ENCODE data around the gene MARVELD1. TPM values are rescaled to one million over a fixed set of nuclear protein-coding genes. Genes with fewer than 3 reads are reported as not detected.

Gene MARVELD1
- total RNA-seq, 1 donor from 2014 or later: 6.5 TPM

DNA sequence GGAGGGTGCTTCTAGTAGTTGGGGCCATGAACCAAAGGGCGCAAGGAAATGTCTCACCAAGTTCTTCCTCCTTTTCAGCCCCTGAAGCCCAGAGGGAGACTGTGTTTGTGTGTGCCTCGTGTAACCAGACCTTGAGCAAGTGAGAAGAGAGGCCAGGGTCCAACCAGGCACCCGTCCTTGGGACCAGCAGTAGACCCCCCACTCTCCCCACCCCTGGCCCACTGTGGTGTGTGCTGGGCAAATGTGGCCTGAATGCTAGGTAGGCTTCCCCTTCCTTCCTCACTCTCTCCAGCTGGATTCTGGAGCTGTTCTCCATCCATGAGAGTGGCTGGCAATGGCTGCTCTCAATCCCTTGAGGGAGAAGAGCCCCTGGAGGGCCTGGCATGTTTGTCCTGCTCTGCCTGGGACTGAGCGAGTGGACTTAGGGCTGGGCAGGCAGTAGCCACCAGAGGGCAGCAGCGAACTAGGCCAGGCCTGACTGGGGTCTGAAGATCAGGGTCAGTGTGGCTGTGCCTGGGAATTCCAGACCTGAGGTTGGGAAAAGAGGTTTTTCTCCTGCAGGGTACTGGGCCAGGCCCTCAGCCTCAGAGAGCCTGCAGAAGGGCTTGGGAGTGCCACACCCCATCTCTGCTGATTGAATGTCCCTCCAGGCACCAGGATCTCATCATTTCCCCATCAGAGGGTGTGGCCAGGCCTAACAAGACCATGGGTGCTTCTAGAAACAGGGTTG lies 45.8 kb downstream of the MARVELD1 start:
- Mint-ChIP-seq H3K4me1 (ENCODE audit: low read depth) (no peaks in the 10 kb centered on the region), H3K4me3 (ENCODE audit: low read depth) (no peak overlapping the region), H3K9me3 (no peaks in the 10 kb centered on the region), H3K27ac (no peak overlapping the region), H3K27me3 (ENCODE audit: low read depth) (no peaks in the 10 kb centered on the region), H3K36me3 (ENCODE audit: low read depth) (peaks cover 49% of the 10 kb centered on the region)
- peak; percentile 17 for DNase-seq (ENCODE audit: low spot score)
- intact Hi-C loops (cut with micrococcal nuclease): no loop called here

DNA sequence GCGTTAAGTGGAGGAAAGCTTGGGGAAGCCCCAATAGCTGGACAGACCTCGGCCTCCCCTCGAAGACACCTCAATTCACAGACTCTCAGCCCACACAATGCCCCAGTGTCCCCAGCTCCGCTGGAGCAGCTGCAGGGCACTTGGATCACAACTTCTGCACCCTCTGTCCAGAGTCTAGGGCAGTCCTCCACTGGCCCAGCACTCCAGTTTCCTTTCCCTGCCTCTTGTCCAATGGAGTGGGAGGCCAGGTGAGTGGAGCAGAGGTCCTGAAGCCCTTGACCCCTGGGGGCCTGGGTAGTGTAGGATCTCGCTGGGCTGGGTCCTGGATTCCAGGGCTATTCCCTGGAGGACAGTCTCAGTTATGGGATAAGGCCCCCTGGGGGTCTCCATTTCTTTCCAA lies 46.4 kb downstream of the MARVELD1 start:
- peaks cover 43% of the 10 kb centered on the region for H3K36me3 Mint-ChIP-seq (ENCODE audit: low read depth)
- no peaks in the 10 kb centered on the region for H3K4me1 Mint-ChIP-seq (ENCODE audit: low read depth)
- no peaks in the 10 kb centered on the region for H3K9me3 Mint-ChIP-seq
- H3K4me3 Mint-ChIP-seq (ENCODE audit: low read depth): no peak overlapping the region
- H3K27me3 Mint-ChIP-seq (ENCODE audit: low read depth): no peaks in the 10 kb centered on the region
- H3K27ac Mint-ChIP-seq: no peak overlapping the region
- no peak for DNase-seq (ENCODE audit: low spot score)
- intact Hi-C loops (cut with micrococcal nuclease): no loop called here

DNA sequence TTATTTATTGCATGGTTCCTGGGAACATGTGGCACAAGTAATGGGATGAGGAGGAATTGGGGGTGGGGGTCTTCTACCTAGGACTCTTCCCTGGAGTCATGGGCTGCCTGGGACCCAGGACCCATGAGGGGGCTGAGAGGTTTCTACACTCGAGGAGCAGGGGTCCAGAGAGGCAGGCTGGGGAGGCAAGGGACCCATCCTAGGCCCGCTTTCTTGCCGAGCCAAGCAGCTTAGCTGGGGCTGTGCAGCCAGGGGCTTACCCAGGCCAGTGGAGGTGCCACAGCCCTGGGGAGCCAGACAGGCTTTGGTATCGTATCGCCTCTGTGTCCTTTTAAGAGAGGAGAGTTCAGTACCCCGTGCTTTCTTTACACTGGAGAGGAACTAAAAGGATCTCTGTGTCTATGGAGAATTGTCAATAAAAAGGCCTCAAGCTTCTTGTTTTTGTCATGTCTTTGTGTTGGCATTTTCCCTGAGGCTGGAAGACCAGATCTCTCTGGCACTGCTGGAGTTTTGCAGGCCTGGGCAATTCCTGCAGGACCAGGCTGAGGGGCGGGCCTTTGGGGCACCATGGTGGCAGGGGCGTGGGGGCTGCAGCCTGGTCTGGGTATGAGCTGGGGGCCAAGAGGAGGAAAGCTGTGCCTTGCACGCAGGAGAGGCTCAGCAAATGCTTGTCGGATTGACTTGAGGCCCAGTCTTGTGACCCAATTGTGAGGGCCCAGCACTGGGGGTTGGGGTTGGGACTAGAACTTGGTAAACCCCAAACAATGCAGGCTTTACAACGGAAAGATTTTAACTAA lies 47.1 kb downstream of the MARVELD1 start:
- no peak for DNase-seq (ENCODE audit: low spot score)
- Mint-ChIP-seq H3K27ac (no peak overlapping the region), H3K9me3 (no peaks in the 10 kb centered on the region), H3K36me3 (ENCODE audit: low read depth) (peaks cover 40% of the 10 kb centered on the region), H3K4me3 (ENCODE audit: low read depth) (no peak overlapping the region), H3K4me1 (ENCODE audit: low read depth) (no peaks in the 10 kb centered on the region), H3K27me3 (ENCODE audit: low read depth) (no peaks in the 10 kb centered on the region)
- intact Hi-C loops (cut with micrococcal nuclease): no loop called here

DNA sequence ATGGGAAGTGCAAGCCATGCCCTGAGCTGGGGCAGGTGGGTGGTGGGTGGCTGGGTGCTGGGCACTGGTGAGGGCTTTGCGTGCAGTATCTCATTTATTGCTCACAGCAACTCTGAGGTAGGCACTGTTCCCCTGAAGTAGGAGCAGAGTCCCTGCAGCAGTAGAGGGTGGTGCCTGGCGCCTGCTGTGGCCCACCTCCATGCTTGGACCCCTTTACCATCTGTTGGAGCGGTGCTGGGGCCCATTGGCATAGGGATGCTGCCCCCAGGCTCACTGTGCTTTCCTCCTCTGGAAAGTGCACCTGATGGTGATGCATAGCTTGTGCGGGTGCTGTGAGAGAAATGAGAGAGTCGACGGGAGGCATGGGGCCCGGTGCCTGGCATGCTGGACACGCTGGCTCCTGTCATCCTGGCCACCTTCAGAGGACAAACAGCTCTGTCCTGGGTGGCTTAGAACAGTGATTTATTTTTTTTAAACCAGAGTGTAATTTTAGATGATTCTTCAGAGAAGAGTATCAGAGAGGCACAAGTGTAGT lies 47.9 kb downstream of the MARVELD1 start:
- Mint-ChIP-seq H3K27ac (no peak overlapping the region), H3K4me3 (ENCODE audit: low read depth) (no peak overlapping the region), H3K27me3 (ENCODE audit: low read depth) (no peaks in the 10 kb centered on the region), H3K4me1 (ENCODE audit: low read depth) (no peaks in the 10 kb centered on the region), H3K9me3 (no peaks in the 10 kb centered on the region), H3K36me3 (ENCODE audit: low read depth) (peaks cover 37% of the 10 kb centered on the region)
- no peak for DNase-seq (ENCODE audit: low spot score)
- intact Hi-C loops (cut with micrococcal nuclease): no loop called here

DNA sequence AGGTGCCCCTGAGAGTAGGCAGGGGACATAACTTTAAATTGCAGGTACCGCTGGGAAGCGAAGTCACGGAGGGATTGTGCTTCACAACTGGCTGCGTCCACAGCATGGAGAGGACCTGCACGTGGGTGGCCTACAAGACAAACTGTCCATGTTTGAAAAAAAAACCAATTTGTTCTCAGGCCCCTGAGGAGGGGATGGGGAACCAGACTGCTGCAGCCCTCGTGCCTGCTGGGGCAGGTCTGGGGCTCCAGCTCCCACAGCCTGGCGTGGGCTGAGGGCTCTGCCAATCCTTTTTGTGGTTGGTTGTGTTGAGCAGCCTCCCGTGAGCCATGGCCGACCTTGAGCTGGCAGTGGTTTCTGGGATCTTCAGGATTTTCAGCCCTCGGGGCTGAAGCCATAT lies 48.5 kb downstream of the MARVELD1 start:
- H3K4me1 Mint-ChIP-seq (ENCODE audit: low read depth): no peaks in the 10 kb centered on the region
- H3K27me3 Mint-ChIP-seq (ENCODE audit: low read depth): no peaks in the 10 kb centered on the region
- H3K36me3 Mint-ChIP-seq (ENCODE audit: low read depth): peaks cover 31% of the 10 kb centered on the region
- no peak overlapping the region for H3K4me3 Mint-ChIP-seq (ENCODE audit: low read depth)
- intact Hi-C loops (cut with micrococcal nuclease): no loop called here
- no peaks in the 10 kb centered on the region for H3K9me3 Mint-ChIP-seq
- no peak overlapping the region for H3K27ac Mint-ChIP-seq
- DNase-seq (ENCODE audit: low spot score): no peak

DNA sequence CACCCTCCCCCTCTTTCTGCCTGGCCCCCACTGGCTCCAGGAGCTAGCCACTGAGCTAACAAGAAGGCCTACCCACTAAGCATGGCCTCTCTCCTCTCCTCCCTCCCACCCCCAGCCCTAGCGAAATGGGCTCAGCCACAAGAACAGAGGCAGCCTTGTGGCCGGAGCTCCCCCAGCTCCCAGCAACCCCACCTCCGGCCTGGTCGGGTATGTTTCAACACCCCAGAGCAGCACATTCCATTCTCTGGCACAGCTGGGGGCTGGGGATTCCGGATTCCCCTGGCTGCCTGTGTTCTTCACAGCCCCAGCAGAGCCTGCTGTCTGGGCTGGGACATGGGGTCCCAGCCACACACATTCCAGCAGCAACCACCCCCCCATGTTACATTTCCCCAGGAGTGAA lies 49.3 kb downstream of the MARVELD1 start:
- intact Hi-C loops (cut with micrococcal nuclease): no loop called here
- DNase-seq (ENCODE audit: low spot score): no peak
- H3K27ac Mint-ChIP-seq: no peak overlapping the region
- no peak overlapping the region for H3K4me3 Mint-ChIP-seq (ENCODE audit: low read depth)
- no peaks in the 10 kb centered on the region for H3K27me3 Mint-ChIP-seq (ENCODE audit: low read depth)
- no peaks in the 10 kb centered on the region for H3K9me3 Mint-ChIP-seq
- no peaks in the 10 kb centered on the region for H3K4me1 Mint-ChIP-seq (ENCODE audit: low read depth)
- peaks cover 27% of the 10 kb centered on the region for H3K36me3 Mint-ChIP-seq (ENCODE audit: low read depth)

DNA sequence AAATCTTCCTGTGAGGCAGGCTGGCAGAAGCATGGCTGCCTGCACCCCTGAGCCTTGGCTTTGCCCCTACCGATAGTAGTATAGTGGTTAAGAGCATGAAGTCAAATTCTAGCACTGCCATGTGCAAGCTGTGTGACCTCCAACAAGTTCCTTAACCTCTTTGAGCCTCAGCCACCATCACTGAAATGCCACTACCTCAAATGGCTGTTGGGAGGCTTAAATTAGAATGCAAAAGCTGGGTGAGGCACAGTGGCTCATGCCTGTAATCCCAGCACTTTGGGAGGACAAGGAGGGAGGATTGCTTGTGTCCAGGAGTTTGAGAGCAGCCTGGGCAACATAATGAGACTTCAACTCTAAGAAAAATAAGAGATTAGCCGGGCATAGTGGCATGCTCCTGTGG lies 49.9 kb downstream of the MARVELD1 start:
- no peak for DNase-seq (ENCODE audit: low spot score)
- intact Hi-C loops (cut with micrococcal nuclease): no loop called here
- Mint-ChIP-seq H3K36me3 (ENCODE audit: low read depth) (peaks cover 25% of the 10 kb centered on the region), H3K4me1 (ENCODE audit: low read depth) (no peaks in the 10 kb centered on the region), H3K4me3 (ENCODE audit: low read depth) (no peak overlapping the region), H3K27ac (no peak overlapping the region), H3K27me3 (ENCODE audit: low read depth) (peaks cover 3% of the 10 kb centered on the region), H3K9me3 (no peaks in the 10 kb centered on the region)

DNA sequence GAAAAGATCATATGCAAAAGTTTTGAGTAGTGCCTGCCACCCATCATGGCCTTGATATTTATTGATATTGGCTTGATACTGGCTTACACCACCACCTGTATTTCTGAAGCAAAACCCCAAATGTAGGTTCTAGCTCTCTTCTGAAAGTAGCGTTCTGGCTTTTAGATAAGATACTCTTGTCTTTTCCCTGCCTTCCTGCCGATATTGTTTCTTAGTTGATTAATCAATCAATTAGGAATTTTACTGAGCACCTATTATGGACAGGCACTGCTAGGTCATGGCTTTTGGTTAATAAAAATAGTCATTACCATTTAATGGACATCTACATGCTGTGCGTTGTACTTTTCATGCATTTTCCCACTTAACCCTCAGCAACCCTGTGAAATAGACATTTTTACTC lies 50.4 kb downstream of the MARVELD1 start:
- no peaks in the 10 kb centered on the region for H3K9me3 Mint-ChIP-seq

DNA sequence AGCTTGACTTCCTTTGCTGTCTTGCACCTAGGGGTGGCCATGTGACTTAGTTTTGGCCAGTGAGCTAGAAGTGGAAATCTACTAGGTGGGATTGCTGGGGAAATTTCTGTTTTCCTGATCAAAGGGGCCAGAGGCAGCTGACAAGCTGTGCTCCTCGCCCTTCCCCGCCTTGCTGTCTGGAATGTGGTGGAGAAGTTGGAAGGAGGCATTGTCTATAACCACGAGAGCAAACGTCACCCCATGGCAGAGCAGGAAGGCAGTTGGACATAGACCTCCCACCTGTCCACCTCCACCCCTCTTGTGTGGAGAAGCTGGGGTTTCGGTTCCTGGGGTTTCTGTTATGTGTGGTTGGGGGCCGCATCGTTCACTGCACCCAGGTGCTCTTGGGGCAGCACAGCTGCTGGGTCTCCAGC lies 51.0 kb downstream of the MARVELD1 start:
- intact Hi-C loops (cut with micrococcal nuclease): no loop called here

More for the DNA sequence above, 50.4 kb downstream of the MARVELD1 start:
- Mint-ChIP-seq H3K4me3 (ENCODE audit: low read depth) (no peak overlapping the region), H3K4me1 (ENCODE audit: low read depth) (no peaks in the 10 kb centered on the region), H3K27me3 (ENCODE audit: low read depth) (peaks cover 4% of the 10 kb centered on the region), H3K27ac (no peak overlapping the region), H3K36me3 (ENCODE audit: low read depth) (peaks cover 24% of the 10 kb centered on the region)
- intact Hi-C loops (cut with micrococcal nuclease): no loop called here
- DNase-seq (ENCODE audit: low spot score): no peak

DNA sequence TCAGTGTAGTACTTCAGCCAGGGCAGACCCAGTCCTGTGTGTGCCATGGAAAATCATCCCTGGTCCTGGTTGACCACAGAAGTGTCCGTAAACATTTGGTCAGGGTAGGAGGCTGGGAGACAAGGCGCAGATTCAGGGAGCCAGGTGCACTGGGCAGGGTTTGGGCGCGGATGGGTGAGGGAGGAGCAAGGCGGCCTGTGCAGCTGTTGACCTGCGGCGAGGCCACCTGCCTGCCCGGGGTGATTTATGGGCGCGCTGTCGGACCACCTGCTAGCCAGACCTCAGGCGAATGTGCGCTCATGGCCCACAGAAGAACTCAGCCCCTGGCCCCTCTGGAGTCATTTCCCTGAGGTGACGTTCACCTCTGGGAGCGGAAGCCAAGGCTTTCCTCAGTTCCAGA lies 51.7 kb downstream of the MARVELD1 start:
- Mint-ChIP-seq H3K4me3 (ENCODE audit: low read depth) (no peak overlapping the region), H3K36me3 (ENCODE audit: low read depth) (peaks cover 12% of the 10 kb centered on the region), H3K27ac (no peak overlapping the region), H3K9me3 (no peaks in the 10 kb centered on the region), H3K27me3 (ENCODE audit: low read depth) (peaks cover 12% of the 10 kb centered on the region), H3K4me1 (ENCODE audit: low read depth) (no peaks in the 10 kb centered on the region)
- intact Hi-C loops (cut with micrococcal nuclease): no loop called here
- DNase-seq (ENCODE audit: low spot score): no peak

More for the DNA sequence above, 51.0 kb downstream of the MARVELD1 start:
- no peak overlapping the region for H3K4me3 Mint-ChIP-seq (ENCODE audit: low read depth)
- H3K36me3 Mint-ChIP-seq (ENCODE audit: low read depth): peaks cover 19% of the 10 kb centered on the region
- no peak for DNase-seq (ENCODE audit: low spot score)
- no peaks in the 10 kb centered on the region for H3K9me3 Mint-ChIP-seq
- H3K4me1 Mint-ChIP-seq (ENCODE audit: low read depth): no peaks in the 10 kb centered on the region
- no peak overlapping the region for H3K27ac Mint-ChIP-seq
- peaks cover 7% of the 10 kb centered on the region for H3K27me3 Mint-ChIP-seq (ENCODE audit: low read depth)

DNA sequence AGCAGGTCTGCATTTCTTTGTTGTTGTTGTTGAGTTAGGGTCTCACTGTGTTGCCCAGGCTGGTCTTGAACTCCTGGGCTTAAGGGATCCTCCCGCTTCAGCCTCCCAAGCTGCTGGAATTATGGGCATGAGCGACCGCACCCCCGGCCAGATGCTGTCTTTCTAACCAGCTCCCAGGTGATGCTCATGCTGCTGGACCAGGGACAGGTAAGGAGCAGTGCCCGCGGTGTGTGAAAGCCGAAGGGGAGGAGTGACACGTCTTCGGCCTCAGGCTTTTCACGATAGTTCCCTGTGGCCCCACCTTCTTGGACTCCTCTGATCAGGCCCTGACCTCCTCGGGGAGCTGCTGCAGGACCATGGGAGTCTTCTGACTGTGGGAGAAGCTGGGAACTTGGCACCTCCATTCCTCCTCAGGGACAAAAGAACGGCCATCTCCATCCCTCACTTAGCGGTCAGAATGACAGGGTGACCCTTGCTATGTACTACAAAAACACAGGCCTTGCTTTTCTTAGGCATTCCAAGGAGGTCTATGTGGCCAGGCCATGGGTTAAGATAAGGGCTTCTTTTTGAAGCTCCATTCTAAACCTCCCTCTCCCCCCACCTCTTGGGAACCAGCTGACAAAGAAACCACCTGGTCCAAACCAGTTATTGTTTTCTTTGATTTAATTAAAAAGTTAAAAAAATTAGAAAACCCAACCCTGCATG lies 52.7 kb downstream of the MARVELD1 start:
- no peak overlapping the region for H3K27ac Mint-ChIP-seq
- no peaks in the 10 kb centered on the region for H3K9me3 Mint-ChIP-seq
- DNase-seq (ENCODE audit: low spot score): no peak
- H3K4me3 Mint-ChIP-seq (ENCODE audit: low read depth): no peak overlapping the region
- H3K4me1 Mint-ChIP-seq (ENCODE audit: low read depth): no peaks in the 10 kb centered on the region
- intact Hi-C loops (cut with micrococcal nuclease): no loop called here
- H3K27me3 Mint-ChIP-seq (ENCODE audit: low read depth): peaks cover 23% of the 10 kb centered on the region
- H3K36me3 Mint-ChIP-seq (ENCODE audit: low read depth): peaks cover 5% of the 10 kb centered on the region

DNA sequence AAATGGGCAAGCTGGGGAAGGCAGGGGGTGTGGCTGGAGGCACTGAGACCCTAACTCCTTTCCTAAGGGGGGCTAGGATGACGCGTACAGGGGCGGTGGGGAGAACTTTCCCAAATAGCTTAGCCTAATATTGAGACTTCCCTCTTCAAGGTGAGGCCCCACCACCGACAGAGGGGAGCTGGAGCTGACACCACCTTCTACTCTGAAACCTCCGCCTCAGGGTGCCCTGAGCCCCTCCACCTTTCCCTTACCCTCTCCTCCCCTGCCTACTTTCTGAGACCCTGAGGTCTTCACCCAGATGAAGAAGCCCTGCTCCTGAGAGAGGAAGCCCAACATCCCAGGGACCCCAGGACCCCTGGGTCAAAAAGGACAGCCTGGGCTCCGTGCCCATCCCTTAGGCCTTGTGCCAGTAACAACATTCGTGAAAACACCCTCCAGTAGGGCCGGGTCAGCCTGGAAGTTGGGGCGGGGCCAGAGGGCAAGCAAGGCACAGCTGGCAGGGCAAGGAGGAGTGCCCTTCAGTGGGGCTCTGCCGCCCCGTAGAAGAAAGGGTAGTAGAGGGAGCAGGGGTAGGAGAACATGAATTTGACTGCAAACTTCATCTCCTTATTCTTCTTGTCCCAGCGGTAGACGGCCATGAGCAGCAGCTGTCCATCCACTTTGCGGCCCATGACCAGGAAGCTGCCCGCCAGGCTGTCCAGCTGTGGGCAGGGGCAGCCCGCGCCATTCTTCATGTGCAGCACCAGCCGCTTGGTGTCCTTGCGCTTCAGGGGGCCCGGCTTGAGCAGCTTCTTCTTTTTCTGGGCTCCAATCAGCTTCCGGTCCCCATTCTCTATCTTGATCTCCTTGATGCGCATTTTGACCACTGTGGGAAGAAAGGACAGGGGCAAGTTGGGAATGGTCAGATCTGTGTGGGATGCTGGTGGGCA lies 53.7 kb downstream of the MARVELD1 start:
- Mint-ChIP-seq H3K9me3 (no peaks in the 10 kb centered on the region), H3K36me3 (ENCODE audit: low read depth) (no peaks in the 10 kb centered on the region), H3K27ac (no peak overlapping the region), H3K27me3 (ENCODE audit: low read depth) (peaks cover 28% of the 10 kb centered on the region), H3K4me1 (ENCODE audit: low read depth) (peaks cover 2% of the 10 kb centered on the region), H3K4me3 (ENCODE audit: low read depth) (no peak overlapping the region)
- DNase-seq (ENCODE audit: low spot score): no peak
- intact Hi-C loops (cut with micrococcal nuclease): no loop called here

Data from activated T-helper 2 cell treated with anti-CD3 and anti-CD28 coated beads, Interferon-gamma antibody, Interleukin-2, Interleukin-4, amounts not matched to agents 10 μg/mL and 5 μg/mL and 100 μg/mL, durations not matched to agents 14 hours and 24 hours and 36 hours (primary cell).